KMS-11 (cell line): ENCODE results near the gene DNAH6.

Experiments used
- H2AFZ ChIP-seq: fragments of 200-600 bp; sonication (generic); 2 replicates; pipeline ENCODE4 v1.6.1; 2016; ENCODE audit warnings: antibody characterized with exemption, mixed run types, low read depth
- H3K27ac ChIP-seq: fragments of 200-600 bp; sonication (generic); 2 replicates; pipeline ENCODE4 v1.6.1; 2016; ENCODE audit warnings: mild to moderate bottlenecking, mixed run types
- H3K27me3 ChIP-seq: fragments of 200-600 bp; sonication (generic); 2 replicates; pipeline ENCODE4 v1.6.1; 2017; ENCODE audit warnings: mild to moderate bottlenecking, low read depth, mixed run types, moderate library complexity; ENCODE audit not compliant: insufficient read depth
- H3K36me3 ChIP-seq: fragments of 200-600 bp; sonication (generic); 2 replicates; pipeline ENCODE4 v1.6.1; 2017; ENCODE audit warnings: mild to moderate bottlenecking, mixed run types; ENCODE audit not compliant: insufficient read depth
- H3K4me1 ChIP-seq: fragments of 200-600 bp; sonication (generic); 2 replicates; pipeline ENCODE4 v1.6.1; 2016; ENCODE audit warnings: mild to moderate bottlenecking, low read depth, mixed run types; ENCODE audit not compliant: poor library complexity, severe bottlenecking
- H3K4me2 ChIP-seq: fragments of 200-600 bp; sonication (generic); 2 replicates; pipeline ENCODE4 v1.7.0; 2016; ENCODE audit warnings: mild to moderate bottlenecking, mixed run types
- H3K4me3 ChIP-seq: fragments of 200-600 bp; sonication (generic); IDR thresholded peaks from 2 replicates; pipeline ENCODE4 v1.6.1; 2017; ENCODE audit warnings: low read depth, low read length, mixed read lengths; ENCODE audit not compliant: insufficient read depth
- H3K79me2 ChIP-seq: fragments of 200-600 bp; sonication (generic); 2 replicates; pipeline ENCODE4 v1.6.1; 2016; ENCODE audit warnings: low read depth, mixed run types; ENCODE audit not compliant: insufficient read depth
- H3K9ac ChIP-seq: fragments of 200-600 bp; sonication (generic); 2 replicates; pipeline ENCODE4 v1.6.1; 2016; ENCODE audit warnings: mild to moderate bottlenecking, mixed run types
- H4K20me1 ChIP-seq: fragments of 200-600 bp; sonication (generic); 2 replicates; pipeline ENCODE4 v1.6.1; 2016; ENCODE audit warnings: mild to moderate bottlenecking, mixed run types; ENCODE audit not compliant: insufficient read depth
- CTCF ChIP-seq: fragments of 200-600 bp; sonication (generic); conservative IDR thresholded peaks from 2 replicates; pipeline ENCODE4 v1.6.1; 2017; ENCODE audit warnings: low read depth, mild to moderate bottlenecking, antibody characterized with exemption, low read length, moderate library complexity, mixed read lengths

The DNAH6 gene

GRCh38 chr2:84556190-84556589, 39.9 kb downstream of the DNAH6 start:
- H3K4me1 ChIP-seq, result no peaks in the 10 kb centered on the region
- TF ChIP-seq CTCF, result no peak
- H3K79me2 ChIP-seq, result no peaks in the 10 kb centered on the region
- no peaks in the 10 kb centered on the region for H3K27me3 ChIP-seq
- H3K27ac ChIP-seq, result no peak overlapping the region
- H3K36me3 ChIP-seq, result no peaks in the 10 kb centered on the region
- no peak overlapping the region for H3K9ac ChIP-seq
- no peak overlapping the region for H2AFZ ChIP-seq
- no peaks in the 10 kb centered on the region for H4K20me1 ChIP-seq
- H3K4me3 ChIP-seq, result no peak overlapping the region
- H3K4me2 ChIP-seq, result no peak overlapping the region

DNA sequence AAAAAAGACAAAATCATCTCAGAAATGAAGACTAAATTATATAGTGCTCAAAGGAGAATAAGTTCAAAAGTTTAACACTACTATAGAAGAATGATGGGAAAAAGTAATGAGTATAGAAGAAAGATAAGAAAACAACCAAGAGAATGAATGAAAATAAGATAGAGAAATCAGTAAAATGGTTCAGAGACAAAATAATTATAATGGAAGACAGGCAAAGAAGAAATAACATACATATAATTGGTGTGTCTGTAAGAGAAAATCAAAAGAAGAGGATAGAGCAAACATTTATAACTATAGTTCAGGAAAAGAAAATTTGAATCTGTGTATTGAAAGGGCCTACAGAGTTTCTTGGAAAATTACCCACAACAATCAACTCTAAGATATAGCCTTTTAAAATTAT, 43.5 kb downstream of the DNAH6 start:
- no peak for TF ChIP-seq CTCF
- no peak overlapping the region for H3K27ac ChIP-seq
- no peaks in the 10 kb centered on the region for H3K36me3 ChIP-seq
- no peak overlapping the region for H3K9ac ChIP-seq
- peaks cover 10% of the 10 kb centered on the region for H3K4me1 ChIP-seq
- H3K4me2 ChIP-seq, result no peak overlapping the region
- H3K4me3 ChIP-seq, result no peak overlapping the region
- H3K79me2 ChIP-seq, result no peaks in the 10 kb centered on the region
- H3K27me3 ChIP-seq, result no peaks in the 10 kb centered on the region
- no peaks in the 10 kb centered on the region for H4K20me1 ChIP-seq
- H2AFZ ChIP-seq, result no peak overlapping the region

GRCh38 chr2:84579661-84580060, 63.4 kb downstream of the DNAH6 start:
- no peak overlapping the region for H3K4me3 ChIP-seq
- no peak for TF ChIP-seq CTCF
- no peak overlapping the region for H2AFZ ChIP-seq

GRCh38 chr2:84603911-84604310, 87.6 kb downstream of the DNAH6 start:
- Histone ChIP-seq H2AFZ (no peak overlapping the region), H3K4me3 (no peak overlapping the region), H3K79me2 (no peaks in the 10 kb centered on the region), H3K27ac (no peak overlapping the region), H3K27me3 (no peaks in the 10 kb centered on the region), H3K4me1 (no peaks in the 10 kb centered on the region), H3K9ac (no peak overlapping the region), H3K36me3 (no peaks in the 10 kb centered on the region), H4K20me1 (no peaks in the 10 kb centered on the region), H3K4me2 (no peak overlapping the region)
- no peak for TF ChIP-seq CTCF

More at GRCh38 chr2:84579661-84580060, 63.4 kb downstream of the DNAH6 start:
- no peaks in the 10 kb centered on the region for H3K36me3 ChIP-seq
- H3K27me3 ChIP-seq, result no peaks in the 10 kb centered on the region
- H3K79me2 ChIP-seq, result no peaks in the 10 kb centered on the region
- H3K4me2 ChIP-seq, result no peak overlapping the region
- H4K20me1 ChIP-seq, result no peaks in the 10 kb centered on the region
- no peak overlapping the region for H3K27ac ChIP-seq
- no peak overlapping the region for H3K9ac ChIP-seq
- H3K4me1 ChIP-seq, result no peaks in the 10 kb centered on the region
